NCI-H2107 (cell line): ENCODE measurements around the gene TMEM91.

Experiments
- DNase-seq: peaks from one replicate; lab custom pipeline; 2025; lab: John Stamatoyannopoulos, UW

Gene TMEM91

GRCh38 chr19:41431426-41432386 is 55.4 kb downstream of the TMEM91 start:
- no peak for DNase-seq

GRCh38 chr19:41433171-41433570 is 56.8 kb downstream of the TMEM91 start:
- no peak for DNase-seq
